Measurements from ENCODE around the gene TEKT2.

TEKT2 gene

GRCh38 chr1:36085686-36086526 is 2.0 kb downstream of the TEKT2 start:
- Histone ChIP-seq H3K4me1 (ENCODE audit: control insufficient read depth, insufficient read depth, low read length) (no peaks in the 10 kb centered on the region), H3K9me3 (ENCODE audit: control insufficient read depth, insufficient read depth, low read depth, low read length) (no peaks in the 10 kb centered on the region), H3K27ac (ENCODE audit: extremely low read depth, low read depth, low read length) (no peak overlapping the region), H3K4me3 (ENCODE audit: low read depth, low read length) (no peak overlapping the region), H3K36me3 (ENCODE audit: control insufficient read depth in 2 of 2, insufficient read depth in 1 of 2, low read length in 2 of 2) (peaks cover 4 to 11% of the 10 kb centered on the region in 2 experiments; a peak in 2 of 3 replicates)
- TF ChIP-seq ZNF645 (tag by site-specific recombination; IDR thresholded peaks at IDR 0.05) (no peak), ZIC2 (tag by site-specific recombination; IDR thresholded peaks at IDR 0.05) (no peak), ZNF530 (tag by site-specific recombination; IDR thresholded peaks at IDR 0.05; ENCODE audit: low read depth) (no peak), TRIM28 (IDR thresholded peaks at IDR 0.05; ENCODE audit: borderline replicate concordance, low read length) (no peak), SP2 (tag by site-specific recombination; IDR thresholded peaks at IDR 0.05) (no peak), ZNF221 (tag by site-specific recombination; IDR thresholded peaks at IDR 0.05; ENCODE audit: borderline replicate concordance) (no peak), YY2 (tag by site-specific recombination; IDR thresholded peaks at IDR 0.05) (no peak)
- TF ChIP-seq, protein P1, sequence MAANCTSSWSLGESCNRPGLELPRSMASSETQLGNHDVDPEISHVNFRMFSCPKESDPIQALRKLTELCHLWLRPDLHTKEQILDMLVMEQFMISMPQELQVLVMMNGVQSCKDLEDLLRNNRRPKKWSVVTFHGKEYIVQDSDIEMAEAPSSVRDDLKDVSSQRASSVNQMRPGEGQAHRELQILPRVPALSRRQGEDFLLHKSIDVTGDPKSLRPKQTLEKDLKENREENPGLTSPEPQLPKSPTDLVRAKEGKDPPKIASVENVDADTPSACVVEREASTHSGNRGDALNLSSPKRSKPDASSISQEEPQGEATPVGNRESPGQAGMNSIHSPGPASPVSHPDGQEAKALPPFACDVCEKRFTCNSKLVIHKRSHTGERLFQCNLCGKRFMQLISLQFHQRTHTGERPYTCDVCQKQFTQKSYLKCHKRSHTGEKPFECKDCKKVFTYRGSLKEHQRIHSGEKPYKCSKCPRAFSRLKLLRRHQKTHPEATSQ (tag by site-specific recombination; IDR thresholded peaks at IDR 0.05) = no peak
- TF ChIP-seq, protein P2, sequence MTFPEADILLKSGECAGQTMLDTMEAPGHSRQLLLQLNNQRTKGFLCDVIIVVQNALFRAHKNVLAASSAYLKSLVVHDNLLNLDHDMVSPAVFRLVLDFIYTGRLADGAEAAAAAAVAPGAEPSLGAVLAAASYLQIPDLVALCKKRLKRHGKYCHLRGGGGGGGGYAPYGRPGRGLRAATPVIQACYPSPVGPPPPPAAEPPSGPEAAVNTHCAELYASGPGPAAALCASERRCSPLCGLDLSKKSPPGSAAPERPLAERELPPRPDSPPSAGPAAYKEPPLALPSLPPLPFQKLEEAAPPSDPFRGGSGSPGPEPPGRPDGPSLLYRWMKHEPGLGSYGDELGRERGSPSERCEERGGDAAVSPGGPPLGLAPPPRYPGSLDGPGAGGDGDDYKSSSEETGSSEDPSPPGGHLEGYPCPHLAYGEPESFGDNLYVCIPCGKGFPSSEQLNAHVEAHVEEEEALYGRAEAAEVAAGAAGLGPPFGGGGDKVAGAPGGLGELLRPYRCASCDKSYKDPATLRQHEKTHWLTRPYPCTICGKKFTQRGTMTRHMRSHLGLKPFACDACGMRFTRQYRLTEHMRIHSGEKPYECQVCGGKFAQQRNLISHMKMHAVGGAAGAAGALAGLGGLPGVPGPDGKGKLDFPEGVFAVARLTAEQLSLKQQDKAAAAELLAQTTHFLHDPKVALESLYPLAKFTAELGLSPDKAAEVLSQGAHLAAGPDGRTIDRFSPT (tag by site-specific recombination; IDR thresholded peaks at IDR 0.05) = no peak
- TF ChIP-seq, protein P3, sequence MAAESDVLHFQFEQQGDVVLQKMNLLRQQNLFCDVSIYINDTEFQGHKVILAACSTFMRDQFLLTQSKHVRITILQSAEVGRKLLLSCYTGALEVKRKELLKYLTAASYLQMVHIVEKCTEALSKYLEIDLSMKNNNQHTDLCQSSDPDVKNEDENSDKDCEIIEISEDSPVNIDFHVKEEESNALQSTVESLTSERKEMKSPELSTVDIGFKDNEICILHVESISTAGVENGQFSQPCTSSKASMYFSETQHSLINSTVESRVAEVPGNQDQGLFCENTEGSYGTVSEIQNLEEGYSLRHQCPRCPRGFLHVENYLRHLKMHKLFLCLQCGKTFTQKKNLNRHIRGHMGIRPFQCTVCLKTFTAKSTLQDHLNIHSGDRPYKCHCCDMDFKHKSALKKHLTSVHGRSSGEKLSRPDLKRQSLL (tag by site-specific recombination; IDR thresholded peaks at IDR 0.05) = no peak
- ChIA-PET CTCF (interaction anchor here (0.5 to 1.2 kb wide), 2 partner anchors 156 to 1349 kb away, joined by 4 read pairs; no protein-coding TSS in a partner anchor), POLR2A (no interaction called here)

- TF ChIP-seq TSHZ1 (tag by site-specific recombination; IDR thresholded peaks at IDR 0.05; ENCODE audit: borderline replicate concordance) (no peak), ZNF555 (tag by site-specific recombination; conservative IDR thresholded peaks at IDR 0.05) (no peak), ZNF473 (tag by site-specific recombination; IDR thresholded peaks at IDR 0.05) (no peak), SP3 (tag by site-specific recombination; IDR thresholded peaks at IDR 0.05) (no peak), ZNF670 (tag by site-specific recombination; IDR thresholded peaks at IDR 0.05; ENCODE audit: low read depth) (no peak), ZNF16 (tag by site-specific recombination; IDR thresholded peaks at IDR 0.05; ENCODE audit: low read depth) (no peak), ZIC2 (tag by site-specific recombination; IDR thresholded peaks at IDR 0.05) (peak; percentile 97)
- TF ChIP-seq, protein P4, sequence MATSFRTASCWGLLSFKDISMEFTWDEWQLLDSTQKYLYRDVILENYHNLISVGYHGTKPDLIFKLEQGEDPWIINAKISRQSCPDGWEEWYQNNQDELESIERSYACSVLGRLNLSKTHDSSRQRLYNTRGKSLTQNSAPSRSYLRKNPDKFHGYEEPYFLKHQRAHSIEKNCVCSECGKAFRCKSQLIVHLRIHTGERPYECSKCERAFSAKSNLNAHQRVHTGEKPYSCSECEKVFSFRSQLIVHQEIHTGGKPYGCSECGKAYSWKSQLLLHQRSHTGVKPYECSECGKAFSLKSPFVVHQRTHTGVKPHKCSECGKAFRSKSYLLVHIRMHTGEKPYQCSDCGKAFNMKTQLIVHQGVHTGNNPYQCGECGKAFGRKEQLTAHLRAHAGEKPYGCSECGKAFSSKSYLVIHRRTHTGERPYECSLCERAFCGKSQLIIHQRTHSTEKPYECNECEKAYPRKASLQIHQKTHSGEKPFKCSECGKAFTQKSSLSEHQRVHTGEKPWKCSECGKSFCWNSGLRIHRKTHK (tag by site-specific recombination; IDR thresholded peaks at IDR 0.05) = no peak
- CTCF ChIA-PET = interaction anchor here (0.6 to 1.2 kb wide), 3 partner anchors 50 to 1348 kb away, joined by 3 to 4 read pairs (median 4); no protein-coding TSS in a partner anchor
- no peaks in the 10 kb centered on the region for H3K4me1 ChIP-seq (ENCODE audit: control insufficient read depth, insufficient read depth, low read length)
- peaks cover 4 to 18% of the 10 kb centered on the region in 2 experiments; a peak in 2 of 3 replicates for H3K36me3 ChIP-seq (ENCODE audit: control insufficient read depth in 2 of 2, insufficient read depth in 1 of 2, low read length in 2 of 2)
- POLR2A ChIA-PET = no interaction called here
- no peaks in the 10 kb centered on the region for H3K9me3 ChIP-seq (ENCODE audit: control insufficient read depth, insufficient read depth, low read depth, low read length)
- no peak overlapping the region for H3K4me3 ChIP-seq (ENCODE audit: low read depth, low read length)
- H3K27ac ChIP-seq (ENCODE audit: extremely low read depth, low read depth, low read length) = no peak overlapping the region
These were observed 2.8 kb downstream of the TEKT2 start for GRCh38 chr1:36086529-36087232.

Data from HEK293 (cell line).